ENCODE measurements around the gene MBD5.

MBD5 gene

GRCh38 chr2:148221926-148222325 lies 201.0 kb downstream of the MBD5 start:
- no peak for DNase-seq (ENCODE audit: low spot score)

GRCh38 chr2:148231858-148232257 lies 211.0 kb downstream of the MBD5 start:
- DNase-seq (ENCODE audit: low spot score) = no peak

DNA sequence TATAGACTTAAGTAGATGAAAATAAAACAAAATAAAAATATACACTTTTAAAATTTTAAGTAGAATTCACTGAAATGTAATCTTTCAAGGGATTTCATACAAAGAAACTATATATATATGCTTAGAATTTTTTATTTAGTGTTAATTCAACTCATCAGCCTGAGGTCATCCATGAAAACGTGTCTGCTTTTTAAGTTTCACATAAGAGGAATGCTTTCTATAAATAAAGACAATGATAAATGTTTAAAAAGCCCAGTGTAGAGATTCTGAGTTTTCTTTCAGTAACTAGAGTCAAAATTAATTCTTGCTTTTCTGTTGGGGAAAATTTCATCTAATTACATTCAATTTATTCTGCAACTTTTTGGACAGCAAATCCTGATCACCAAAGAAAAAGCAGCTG lies 213.3 kb downstream of the MBD5 start:
- no peak for DNase-seq (ENCODE audit: low spot score)

DNA sequence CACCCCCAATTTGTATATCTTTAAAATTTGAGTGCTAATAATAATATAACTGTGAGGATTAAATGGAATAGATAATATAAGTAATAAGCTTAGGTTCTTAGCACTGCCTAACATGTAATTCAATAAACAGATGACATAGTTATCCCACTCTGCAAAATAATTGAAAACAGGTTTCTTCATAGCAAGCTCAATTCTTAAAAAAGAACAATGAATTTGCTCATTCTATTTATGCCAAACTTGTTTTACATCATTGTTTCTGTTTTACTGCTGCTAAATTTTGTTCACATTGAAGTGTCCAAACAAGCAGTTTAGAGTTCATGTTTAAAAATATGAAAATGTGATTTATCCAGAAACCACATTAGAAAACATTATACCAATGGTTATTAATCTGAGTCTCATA lies 217.0 kb downstream of the MBD5 start:
- no peak for DNase-seq (ENCODE audit: low spot score)

GRCh38 chr2:148238561-148238960 lies 217.7 kb downstream of the MBD5 start:
- DNase-seq (ENCODE audit: low spot score) = no peak

- no peak for DNase-seq (ENCODE audit: low spot score)
These were observed 219.9 kb downstream of the MBD5 start for GRCh38 chr2:148240838-148241237.

DNA sequence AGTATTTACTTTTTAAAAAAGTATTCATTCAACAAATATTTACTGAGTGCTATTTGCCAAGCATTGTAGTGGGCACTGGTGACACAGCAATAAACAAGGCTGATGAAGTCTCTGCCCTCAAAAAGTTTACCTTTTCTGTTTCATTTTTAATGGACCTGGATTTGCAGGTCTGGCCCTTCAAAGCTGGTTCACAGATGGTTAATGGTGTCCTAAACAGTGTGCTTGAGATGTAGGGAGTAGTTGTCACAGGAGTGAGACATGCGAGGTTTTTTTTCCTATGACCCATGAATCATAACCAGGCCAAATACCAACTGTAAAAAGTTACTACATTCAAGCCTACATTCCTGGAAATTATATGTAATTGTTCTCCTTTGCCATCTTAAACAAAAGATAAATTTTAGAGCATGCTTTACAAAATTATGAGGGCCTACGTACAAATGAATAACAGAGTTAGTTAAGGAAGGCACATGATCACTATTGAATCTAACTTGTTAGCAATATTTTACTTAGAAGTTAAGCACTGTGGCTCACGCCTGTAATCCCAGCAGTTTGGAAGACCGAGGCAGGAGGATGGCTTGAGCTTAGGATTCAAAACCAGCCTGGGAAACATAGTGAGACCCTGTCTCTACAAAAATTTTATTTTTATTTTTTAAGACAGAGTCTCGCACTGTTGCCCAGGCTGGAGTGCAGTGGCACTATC lies 223.9 kb downstream of the MBD5 start:
- no peak for DNase-seq (ENCODE audit: low spot score)

DNA sequence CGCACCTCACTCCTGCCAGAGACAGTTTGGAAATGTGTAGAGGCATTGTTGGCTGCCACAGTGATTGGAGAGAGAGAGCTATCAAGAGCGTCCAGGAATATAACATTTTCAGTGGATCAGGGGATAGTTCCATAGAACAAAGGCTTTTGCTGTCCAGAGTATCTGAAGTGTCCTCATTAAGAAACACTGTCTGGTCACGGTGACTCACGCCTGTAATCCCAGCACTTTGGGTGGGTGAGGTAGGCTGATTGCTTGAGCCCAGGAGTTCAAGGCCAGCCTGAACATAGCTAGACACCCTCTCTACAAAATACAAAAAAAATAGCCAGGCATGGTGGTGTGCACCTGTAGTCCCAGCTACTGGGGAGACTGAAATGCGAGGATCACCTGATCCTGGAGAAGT lies 231.1 kb downstream of the MBD5 start:
- no peak for DNase-seq (ENCODE audit: low spot score)

- no peak for DNase-seq (ENCODE audit: low spot score)
These were observed 231.8 kb downstream of the MBD5 start for GRCh38 chr2:148252646-148253045.

DNA sequence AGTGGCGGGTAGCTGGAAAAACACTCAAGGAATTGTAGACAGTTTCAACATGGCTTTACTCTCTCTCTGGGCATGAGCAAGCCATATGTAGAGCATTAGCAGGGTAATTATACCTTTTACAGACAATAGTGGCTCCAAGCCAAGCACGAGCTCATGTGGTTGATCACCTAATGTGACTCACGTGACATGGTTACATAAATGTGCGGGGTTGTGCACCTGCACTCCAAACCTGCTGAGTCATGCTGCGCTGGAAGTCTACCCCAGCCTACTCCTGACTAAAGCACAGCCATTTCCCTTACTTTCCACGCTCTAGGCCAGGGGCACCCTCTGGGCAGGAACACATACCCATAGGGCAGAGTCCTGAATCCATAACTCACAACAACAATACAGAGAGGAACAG lies 232.8 kb downstream of the MBD5 start:
- no peak for DNase-seq (ENCODE audit: low spot score)

DNA sequence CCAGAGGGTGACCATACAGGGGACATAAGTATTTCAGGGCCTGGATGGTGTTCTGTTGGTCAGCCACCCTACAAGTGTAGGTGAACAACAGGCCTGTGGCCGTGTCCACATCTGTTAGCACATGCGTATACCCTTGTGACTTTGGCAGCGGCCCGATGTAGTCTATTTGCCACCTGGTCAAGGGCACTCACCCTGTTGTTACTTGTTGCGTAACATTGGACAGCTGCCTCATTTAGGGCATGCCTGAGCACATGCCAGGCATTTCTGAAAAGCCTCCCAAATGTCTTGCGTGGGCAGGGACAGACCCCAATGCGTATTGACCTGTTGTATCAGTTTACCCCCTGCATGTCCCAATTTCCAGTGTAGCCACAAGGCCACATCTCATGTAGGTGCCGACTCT lies 235.0 kb downstream of the MBD5 start:
- no peak for DNase-seq (ENCODE audit: low spot score)

DNA sequence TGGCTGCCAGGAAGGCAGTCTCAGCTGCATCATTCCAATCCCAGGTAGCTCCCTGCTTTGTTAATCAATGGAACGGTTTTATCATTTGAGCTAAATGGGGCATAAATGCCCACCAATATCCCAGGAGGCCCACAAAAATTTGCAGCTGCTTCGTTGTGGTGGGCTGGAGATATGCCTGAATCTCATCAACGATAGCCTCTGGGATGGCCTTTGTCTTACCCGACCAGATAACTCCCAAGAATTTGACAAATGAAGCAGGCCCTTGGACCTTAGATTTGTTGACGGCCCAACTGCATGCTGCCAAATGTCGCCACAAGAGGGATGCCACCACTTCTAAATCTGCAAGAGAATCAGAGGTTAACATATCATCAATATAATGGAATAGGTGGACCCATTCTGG lies 236.4 kb downstream of the MBD5 start:
- DNase-seq (ENCODE audit: low spot score) = no peak

DNA sequence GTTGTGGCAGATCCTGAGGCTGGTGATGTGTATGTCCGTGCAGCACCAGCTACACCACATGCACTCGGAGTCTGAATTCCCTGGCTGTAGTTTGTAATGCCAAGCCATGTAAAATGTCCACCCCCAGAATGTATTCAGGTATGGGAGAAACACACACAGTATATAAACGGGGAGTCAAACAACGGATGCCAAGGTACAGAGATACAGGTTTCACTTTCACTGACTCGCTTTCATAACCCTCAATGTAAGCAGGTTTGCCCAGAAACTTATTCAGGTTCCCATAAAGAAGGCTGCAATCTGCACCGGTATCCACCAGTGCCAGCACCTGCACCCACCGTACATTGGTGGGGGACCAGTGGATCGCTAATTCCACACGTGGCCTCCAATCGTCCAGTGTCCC lies 237.2 kb downstream of the MBD5 start:
- DNase-seq (ENCODE audit: low spot score) = no peak

DNA sequence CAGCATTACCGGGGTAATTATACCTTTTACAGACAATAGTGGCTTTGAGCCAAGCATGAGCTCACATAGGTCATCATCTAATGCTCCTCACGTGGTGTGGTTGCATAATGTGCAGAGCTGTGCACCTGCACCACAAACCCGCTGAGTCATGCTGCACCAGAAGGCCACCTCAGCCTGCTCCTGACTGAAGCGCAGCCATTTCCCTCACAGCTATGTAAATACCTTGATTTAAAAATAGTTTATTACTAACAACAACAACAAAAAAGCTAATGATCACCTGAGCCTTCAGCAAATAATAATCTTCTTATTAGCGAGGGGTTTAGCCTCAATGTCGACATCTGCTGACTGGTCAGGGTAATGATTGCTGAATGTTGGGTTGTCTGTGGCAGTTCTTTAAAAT lies 238.8 kb downstream of the MBD5 start:
- no peak for DNase-seq (ENCODE audit: low spot score)

DNA sequence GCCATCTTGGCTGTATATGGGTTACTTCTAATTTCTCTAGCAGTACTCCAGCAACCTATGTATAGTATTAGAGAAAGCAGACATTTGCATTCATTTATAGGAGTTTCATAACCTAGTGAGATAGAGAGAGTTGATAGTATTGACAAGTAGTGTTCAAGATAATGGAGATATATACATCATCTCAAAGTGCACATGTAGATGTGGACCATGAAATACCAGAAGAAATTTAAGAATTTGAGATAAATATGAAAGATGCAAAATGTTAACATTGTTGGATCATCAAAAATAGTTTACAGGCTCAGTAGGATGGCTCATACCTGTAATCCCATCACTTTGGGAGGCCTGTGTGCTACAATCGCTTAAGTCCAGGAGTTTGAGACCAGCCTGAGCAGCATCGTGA lies 243.0 kb downstream of the MBD5 start:
- DNase-seq (ENCODE audit: low spot score) = no peak

GRCh38 chr2:148273158-148273691 lies 252.3 kb downstream of the MBD5 start:
- DNase-seq (ENCODE audit: low spot score) = no peak

DNA sequence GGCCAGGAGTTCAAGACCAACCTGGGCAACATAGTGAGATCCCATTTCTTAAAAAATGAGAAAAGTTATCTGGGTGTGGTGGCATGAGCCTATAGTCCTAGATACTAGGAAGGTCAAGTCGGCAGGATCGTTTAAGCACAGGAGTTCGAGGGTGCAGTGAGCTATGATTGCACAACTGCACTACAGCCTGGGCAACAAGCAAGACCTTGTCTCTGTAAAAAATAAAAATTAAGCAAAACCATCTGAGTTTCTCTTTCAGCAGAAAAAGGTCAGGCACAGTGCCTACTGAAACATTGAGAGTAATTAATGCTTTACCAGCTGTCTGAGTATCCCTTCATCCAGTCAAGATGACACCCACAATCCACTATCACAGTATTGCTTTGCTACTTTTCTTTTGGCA lies 258.3 kb downstream of the MBD5 start:
- no peak for DNase-seq (ENCODE audit: low spot score)

DNA sequence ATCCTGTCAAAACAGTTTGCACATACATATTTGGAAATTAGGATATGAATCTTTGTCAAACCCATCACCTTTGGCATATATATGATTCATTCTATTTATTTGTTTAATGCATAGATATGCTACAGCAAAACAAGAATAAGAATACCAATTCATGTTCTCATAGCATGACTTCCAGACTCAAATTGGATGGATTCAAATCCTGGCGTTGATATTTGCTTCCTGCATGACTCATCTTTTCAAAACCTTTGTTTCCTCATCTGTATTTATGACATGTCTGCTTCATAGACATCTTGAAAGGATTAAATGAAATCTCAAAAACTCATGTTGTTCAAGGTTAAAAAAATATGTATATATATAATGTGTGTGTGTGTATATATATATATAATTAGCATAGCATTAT lies 261.3 kb downstream of the MBD5 start:
- DNase-seq (ENCODE audit: low spot score) = no peak

DNA sequence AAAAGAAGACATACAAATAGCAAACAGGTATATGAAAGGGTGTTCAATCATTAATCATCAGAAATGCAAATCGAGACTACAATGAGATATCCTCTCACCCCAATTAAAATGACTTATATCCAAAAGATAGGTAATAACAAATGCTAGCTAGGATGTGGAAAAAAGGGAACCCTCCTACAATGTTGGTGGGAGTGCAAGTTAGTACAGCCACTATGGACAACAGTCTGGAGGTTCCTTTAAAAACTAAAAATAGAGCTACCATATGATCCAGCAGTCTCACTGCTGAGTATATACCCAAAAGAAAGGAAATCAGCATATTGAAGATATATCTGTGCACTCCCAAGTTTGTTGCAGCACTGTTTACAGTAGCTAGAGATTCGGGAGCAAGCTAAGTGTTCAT lies 271.5 kb downstream of the MBD5 start:
- no peak for DNase-seq (ENCODE audit: low spot score)

DNA sequence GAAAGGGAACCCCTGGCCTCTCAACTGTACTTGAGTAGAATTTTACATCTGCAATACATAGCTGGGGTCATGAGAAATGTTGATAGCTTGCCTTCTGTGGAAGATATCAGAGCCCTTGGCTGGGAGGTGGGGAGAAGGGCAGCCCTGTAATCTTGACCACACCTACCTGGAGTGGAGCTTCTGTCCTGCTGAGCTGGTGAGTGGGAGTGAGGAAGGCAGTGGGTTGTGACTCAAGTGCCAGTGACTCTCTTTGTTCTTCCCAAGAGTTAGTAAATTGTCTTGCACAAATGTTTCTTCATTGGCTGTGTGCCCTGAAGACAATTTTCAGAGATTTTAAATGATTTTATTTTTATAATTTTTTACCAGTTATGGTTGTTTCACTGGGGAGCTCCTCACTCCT lies 277.3 kb downstream of the MBD5 start:
- DNase-seq (ENCODE audit: low spot score) = no peak

- DNase-seq (ENCODE audit: low spot score) = no peak
These were observed 278.7 kb downstream of the MBD5 start for GRCh38 chr2:148299616-148300015.

- no peak for DNase-seq (ENCODE audit: low spot score)
These were observed 279.7 kb downstream of the MBD5 start for GRCh38 chr2:148300544-148300943.

GRCh38 chr2:148301362-148301761 lies 280.5 kb downstream of the MBD5 start:
- DNase-seq (ENCODE audit: low spot score) = no peak

- DNase-seq (ENCODE audit: low spot score) = no peak
These were observed 281.6 kb downstream of the MBD5 start for GRCh38 chr2:148302526-148302925.

Measured in germinal center (tissue), 1 donor.